H4 (cell line): ENCODE results near the gene IL17B. TPM values are rescaled to one million over a fixed set of nuclear protein-coding genes. Genes with fewer than 3 reads are reported as not detected.
"Not testable (repeated sequence)": the region's sequence is repeated elsewhere in the genome, so short reads cannot be mapped to it uniquely, and the experiment has no call there.

Source experiments
- DNase-seq: peaks from one replicate; pipeline ENCODE4 v3.0.0-alpha.2; 2015; ENCODE audit warnings: low spot score
- total RNA-seq: library from RNA; depleted of rRNA; stranded (reverse); fragments of >200 nt; shearing (Covaris generic); gene quantifications from 2 replicates; pipeline ENCODE4 v1.2.3, GENCODE V29; 2014

Gene IL17B
- total RNA-seq, 1 experiment from 2014 or later: 0.31 TPM

- no peak for DNase-seq
Observed at GRCh38 chr5:149400304-149400703, 21.2 kb upstream of the IL17B start.

- no peak for DNase-seq
Observed at GRCh38 chr5:149399775-149400174, 20.7 kb upstream of the IL17B start.

- not testable (repeated sequence) for DNase-seq
Observed at GRCh38 chr5:149398747-149399266, 19.7 kb upstream of the IL17B start.

- no peak for DNase-seq
Observed at GRCh38 chr5:149397530-149397929, 18.4 kb upstream of the IL17B start.

- not testable (repeated sequence) for DNase-seq
Observed at GRCh38 chr5:149394996-149395395, 15.9 kb upstream of the IL17B start.

- DNase-seq: no peak
Observed at GRCh38 chr5:149392718-149393117, 13.6 kb upstream of the IL17B start.

- DNase-seq: no peak
Observed at GRCh38 chr5:149391524-149391923, 12.4 kb upstream of the IL17B start.

- DNase-seq: not testable (repeated sequence)
Observed at GRCh38 chr5:149391076-149391475, 12.0 kb upstream of the IL17B start.

GRCh38 chr5:149389552-149390495, 10.7 kb upstream of the IL17B start:
- no peak for DNase-seq

- DNase-seq: no peak
Observed at GRCh38 chr5:149388498-149389190, 9.6 kb upstream of the IL17B start.

- no peak for DNase-seq
Observed at GRCh38 chr5:149387982-149388381, 8.9 kb upstream of the IL17B start.

GRCh38 chr5:149387081-149387631, 8.1 kb upstream of the IL17B start:
- no peak for DNase-seq

GRCh38 chr5:149386166-149386565, 7.1 kb upstream of the IL17B start:
- no peak for DNase-seq

GRCh38 chr5:149383399-149383798, 4.3 kb upstream of the IL17B start:
- DNase-seq: no peak

- DNase-seq: no peak
Observed at GRCh38 chr5:149382517-149383220, 3.6 kb upstream of the IL17B start.

GRCh38 chr5:149381986-149382338, 2.9 kb upstream of the IL17B start:
- DNase-seq: peak; percentile 61

- no peak for DNase-seq
Observed at GRCh38 chr5:149381261-149381985, 2.3 kb upstream of the IL17B start.

- no peak for DNase-seq
Observed at GRCh38 chr5:149380466-149381121, 1.5 kb upstream of the IL17B start.

GRCh38 chr5:149379818-149380374, 804 bp upstream of the IL17B start:
- no peak for DNase-seq

- no peak for DNase-seq
Observed at GRCh38 chr5:149378241-149378820, 761 bp downstream of the IL17B start.
